ENCODE measurements around the gene ACACB. TPM values are rescaled to one million over a fixed set of nuclear protein-coding genes. Genes with fewer than 3 reads are reported as not detected.

Gene ACACB
- total RNA-seq, 1 experiment from 2014 or later, result 21.7 TPM

DNA sequence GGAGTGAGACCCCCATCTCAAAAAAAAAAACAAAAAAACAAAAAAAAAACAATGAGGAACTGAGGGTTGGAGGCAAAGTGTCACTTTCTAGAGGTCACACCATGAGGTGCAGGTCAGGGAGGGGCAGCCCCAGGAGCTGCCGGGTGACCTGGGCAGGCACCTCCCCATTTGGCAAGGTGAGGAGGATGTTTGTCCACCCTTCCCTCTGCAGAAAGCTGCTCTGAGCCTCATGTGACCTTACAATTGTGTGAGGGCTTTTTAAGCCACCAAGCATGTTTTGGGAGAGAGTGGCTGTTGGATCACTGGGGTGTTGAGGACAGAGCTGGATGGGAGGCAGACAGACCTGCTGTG is 143.1 kb downstream of the ACACB start:
- Histone ChIP-seq H3F3A (ENCODE audit: low read length, unreplicated experiment) (no peaks in the 10 kb centered on the region), H3K27me3 (ENCODE audit: low read length) (no peaks in the 10 kb centered on the region), H3K4me3 (ENCODE audit: low read length) (no peak overlapping the region), H3K36me3 (ENCODE audit: low read depth, low read length) (no peaks in the 10 kb centered on the region), H3K79me2 (ENCODE audit: low read length) (no peaks in the 10 kb centered on the region), H3K4me1 (ENCODE audit: insufficient read depth, low read length) (0 out of 2 replicates have a peak, but pooled peaks cover 1% of the 10 kb centered on the region), H3K9me2 (replicated peaks; ENCODE audit: low read length) (no peaks in the 10 kb centered on the region), H3K27ac (ENCODE audit: low read length) (no peak overlapping the region), H3K9ac (ENCODE audit: low read length) (no peak overlapping the region), H3K9me3 (ENCODE audit: low read length) (no peaks in the 10 kb centered on the region), H2AFZ (ENCODE audit: low read length) (no peak overlapping the region), H4K20me1 (ENCODE audit: low read length) (no peaks in the 10 kb centered on the region), H3K4me2 (ENCODE audit: low read length) (no peak overlapping the region)
- ChIA-PET CTCF (no interaction called here), POLR2A (ENCODE audit: unreplicated experiment) (no interaction called here)
- intact Hi-C loops (cut with micrococcal nuclease), result no loop called here
- no TSS peak for BruUV-seq (replicated peaks)
- DNase-seq (no peak), ATAC-seq (no peak)
- TF ChIP-seq, protein P1, sequence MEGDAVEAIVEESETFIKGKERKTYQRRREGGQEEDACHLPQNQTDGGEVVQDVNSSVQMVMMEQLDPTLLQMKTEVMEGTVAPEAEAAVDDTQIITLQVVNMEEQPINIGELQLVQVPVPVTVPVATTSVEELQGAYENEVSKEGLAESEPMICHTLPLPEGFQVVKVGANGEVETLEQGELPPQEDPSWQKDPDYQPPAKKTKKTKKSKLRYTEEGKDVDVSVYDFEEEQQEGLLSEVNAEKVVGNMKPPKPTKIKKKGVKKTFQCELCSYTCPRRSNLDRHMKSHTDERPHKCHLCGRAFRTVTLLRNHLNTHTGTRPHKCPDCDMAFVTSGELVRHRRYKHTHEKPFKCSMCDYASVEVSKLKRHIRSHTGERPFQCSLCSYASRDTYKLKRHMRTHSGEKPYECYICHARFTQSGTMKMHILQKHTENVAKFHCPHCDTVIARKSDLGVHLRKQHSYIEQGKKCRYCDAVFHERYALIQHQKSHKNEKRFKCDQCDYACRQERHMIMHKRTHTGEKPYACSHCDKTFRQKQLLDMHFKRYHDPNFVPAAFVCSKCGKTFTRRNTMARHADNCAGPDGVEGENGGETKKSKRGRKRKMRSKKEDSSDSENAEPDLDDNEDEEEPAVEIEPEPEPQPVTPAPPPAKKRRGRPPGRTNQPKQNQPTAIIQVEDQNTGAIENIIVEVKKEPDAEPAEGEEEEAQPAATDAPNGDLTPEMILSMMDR (conservative IDR thresholded peaks at IDR 0.05; ENCODE audit: low read depth, low read length), result no peak
- TF ChIP-seq EZH2 (IDR thresholded peaks at IDR 0.05; ENCODE audit: low read length, unreplicated experiment) (no peak), EZH2phosphoT487 (IDR thresholded peaks at IDR 0.05; ENCODE audit: borderline replicate concordance, low read length) (no peak)

DNA sequence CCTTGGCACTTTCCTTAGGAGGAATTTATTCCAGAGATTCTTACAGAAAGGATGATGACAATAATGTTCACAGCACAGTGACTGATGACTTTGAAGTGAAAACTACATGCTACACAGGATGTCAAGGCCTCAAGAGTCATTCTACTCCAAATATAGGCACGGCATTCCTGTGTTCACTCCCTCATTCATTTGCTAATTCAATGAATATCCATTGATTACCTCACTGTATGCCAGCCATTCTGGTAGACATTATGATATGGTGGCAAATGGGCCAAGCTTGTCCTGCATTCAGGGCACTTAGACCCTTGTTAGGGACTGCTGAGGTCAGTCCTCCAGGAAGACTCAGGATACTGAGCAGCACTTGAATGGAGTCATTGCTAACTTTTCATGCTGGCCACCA is 144.7 kb downstream of the ACACB start:
- Histone ChIP-seq H3K9me3 (ENCODE audit: low read length) (no peaks in the 10 kb centered on the region), H3K36me3 (ENCODE audit: low read depth, low read length) (no peaks in the 10 kb centered on the region; the same call in 1 of the 2 replicates), H3K27me3 (ENCODE audit: low read length) (no peaks in the 10 kb centered on the region), H3F3A (ENCODE audit: low read length, unreplicated experiment) (no peaks in the 10 kb centered on the region), H3K4me1 (ENCODE audit: insufficient read depth, low read length) (0 out of 2 replicates have a peak, but pooled peaks cover 3% of the 10 kb centered on the region), H3K4me3 (ENCODE audit: low read length) (no peak overlapping the region), H3K79me2 (ENCODE audit: low read length) (no peaks in the 10 kb centered on the region), H3K9me2 (replicated peaks; ENCODE audit: low read length) (no peaks in the 10 kb centered on the region), H3K27ac (ENCODE audit: low read length) (no peak overlapping the region), H2AFZ (ENCODE audit: low read length) (no peak overlapping the region), H3K4me2 (ENCODE audit: low read length) (no peak overlapping the region), H3K9ac (ENCODE audit: low read length) (no peak overlapping the region), H4K20me1 (ENCODE audit: low read length) (no peaks in the 10 kb centered on the region)
- no TSS peak for BruUV-seq (replicated peaks)
- intact Hi-C loops (cut with micrococcal nuclease), result no loop called here
- no peak for DNase-seq
- TF ChIP-seq, protein P1 (conservative IDR thresholded peaks at IDR 0.05; ENCODE audit: low read depth, low read length), result no peak
- TF ChIP-seq EZH2phosphoT487 (IDR thresholded peaks at IDR 0.05; ENCODE audit: borderline replicate concordance, low read length), result no peak
- no peak for TF ChIP-seq EZH2 (IDR thresholded peaks at IDR 0.05; ENCODE audit: low read length, unreplicated experiment)
- POLR2A ChIA-PET (ENCODE audit: unreplicated experiment), result no interaction called here
- CTCF ChIA-PET, result no interaction called here
- no peak for ATAC-seq

DNA sequence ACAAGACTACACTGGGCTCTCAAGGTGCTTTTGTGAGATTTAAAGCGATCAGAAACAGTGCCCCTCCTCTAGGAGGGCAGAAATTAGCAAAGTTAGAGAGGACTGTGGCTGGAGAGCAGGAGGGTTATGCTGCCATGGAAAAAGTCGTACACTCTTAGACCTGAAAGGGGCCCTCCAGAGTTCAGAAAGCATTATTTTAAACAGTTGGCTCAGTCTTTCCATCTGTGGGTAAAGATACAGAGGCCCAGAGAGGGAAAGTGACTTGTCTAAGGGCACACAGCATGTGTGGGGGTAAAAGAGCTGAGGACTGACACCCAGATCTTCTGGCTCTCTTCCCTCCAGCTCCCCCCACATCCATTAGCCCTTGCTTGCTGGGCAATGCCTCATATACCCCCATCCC is 145.6 kb downstream of the ACACB start:
- intact Hi-C loops (cut with micrococcal nuclease), result no loop called here
- no peaks in the 10 kb centered on the region for H3K9me2 ChIP-seq (replicated peaks; ENCODE audit: low read length)
- BruUV-seq (replicated peaks), result no TSS peak
- no peak overlapping the region for H3K9ac ChIP-seq (ENCODE audit: low read length)
- no peak overlapping the region for H3K27ac ChIP-seq (ENCODE audit: low read length)
- no peak overlapping the region for H2AFZ ChIP-seq (ENCODE audit: low read length)
- POLR2A ChIA-PET (ENCODE audit: unreplicated experiment), result interaction anchor here (0.7 kb wide), 1 partner anchor 116 kb away, joined by 3 read pairs; no protein-coding TSS in a partner anchor
- H3K4me3 ChIP-seq (ENCODE audit: low read length), result no peak overlapping the region
- no peaks in the 10 kb centered on the region for H3K27me3 ChIP-seq (ENCODE audit: low read length)
- ATAC-seq (no peak), DNase-seq (no peak)
- TF ChIP-seq, protein P1 (conservative IDR thresholded peaks at IDR 0.05; ENCODE audit: low read depth, low read length), result no peak
- TF ChIP-seq EZH2phosphoT487 (IDR thresholded peaks at IDR 0.05; ENCODE audit: borderline replicate concordance, low read length), result no peak
- no peak for TF ChIP-seq EZH2 (IDR thresholded peaks at IDR 0.05; ENCODE audit: low read length, unreplicated experiment)
- H3K36me3 ChIP-seq (ENCODE audit: low read depth, low read length), result no peaks in the 10 kb centered on the region; the same call in 1 of the 2 replicates
- 0 out of 2 replicates have a peak, but pooled peaks cover 3% of the 10 kb centered on the region for H3K4me1 ChIP-seq (ENCODE audit: insufficient read depth, low read length)
- no peaks in the 10 kb centered on the region for H3K79me2 ChIP-seq (ENCODE audit: low read length)
- CTCF ChIA-PET, result interaction anchor here (0.6 to 1.0 kb wide), 2 partner anchors 67 to 123 kb away, joined by 3 to 6 read pairs; no protein-coding TSS in a partner anchor
- no peaks in the 10 kb centered on the region for H4K20me1 ChIP-seq (ENCODE audit: low read length)
- no peaks in the 10 kb centered on the region for H3F3A ChIP-seq (ENCODE audit: low read length, unreplicated experiment)
- H3K9me3 ChIP-seq (ENCODE audit: low read length), result no peaks in the 10 kb centered on the region
- H3K4me2 ChIP-seq (ENCODE audit: low read length), result no peak overlapping the region
